Measurements from ENCODE around the gene NFASC.

Gene NFASC

GRCh38 chr1:204983136-204983535, 112.5 kb downstream of the NFASC start:
- DNase-seq (ENCODE audit: low read depth), result no peak

DNA sequence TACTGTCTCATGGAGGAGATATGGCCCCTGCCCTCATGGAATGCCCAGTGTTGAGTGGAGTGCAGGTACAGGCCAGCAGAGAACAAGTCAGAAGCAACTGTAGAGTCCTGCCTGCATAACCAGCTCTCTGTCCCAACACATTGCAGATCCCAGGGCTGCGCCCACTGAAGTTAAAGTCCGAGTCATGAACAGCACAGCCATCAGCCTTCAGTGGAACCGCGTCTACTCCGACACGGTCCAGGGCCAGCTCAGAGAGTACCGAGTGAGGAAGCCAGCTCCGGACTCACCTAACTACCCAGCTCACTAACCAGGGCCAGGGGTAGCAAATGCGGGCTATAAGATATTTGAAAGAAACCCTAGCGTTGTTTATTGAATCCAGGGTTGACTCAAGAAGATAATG, 113.2 kb downstream of the NFASC start:
- no peak for DNase-seq (ENCODE audit: low read depth)

DNA sequence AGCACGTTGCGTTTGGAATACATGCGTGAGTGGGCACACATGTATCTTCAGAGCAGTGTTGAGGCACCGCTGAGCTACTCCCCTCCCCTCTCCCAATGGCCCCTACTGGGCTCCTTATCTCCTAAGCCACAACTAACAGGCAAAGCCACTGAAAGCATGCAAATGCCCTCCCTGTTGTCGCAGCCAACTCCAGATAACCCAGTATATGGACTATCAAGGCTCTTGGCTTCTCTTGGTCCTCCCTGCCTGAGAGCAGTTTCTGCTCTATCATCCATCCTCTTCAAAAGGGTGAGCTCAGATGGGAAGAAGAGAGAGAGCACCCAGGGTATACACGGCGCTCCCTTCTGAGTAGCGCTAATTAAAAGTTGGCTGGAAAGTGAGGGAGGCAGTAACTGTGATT, 113.8 kb downstream of the NFASC start:
- DNase-seq (ENCODE audit: low read depth), result no peak

DNA sequence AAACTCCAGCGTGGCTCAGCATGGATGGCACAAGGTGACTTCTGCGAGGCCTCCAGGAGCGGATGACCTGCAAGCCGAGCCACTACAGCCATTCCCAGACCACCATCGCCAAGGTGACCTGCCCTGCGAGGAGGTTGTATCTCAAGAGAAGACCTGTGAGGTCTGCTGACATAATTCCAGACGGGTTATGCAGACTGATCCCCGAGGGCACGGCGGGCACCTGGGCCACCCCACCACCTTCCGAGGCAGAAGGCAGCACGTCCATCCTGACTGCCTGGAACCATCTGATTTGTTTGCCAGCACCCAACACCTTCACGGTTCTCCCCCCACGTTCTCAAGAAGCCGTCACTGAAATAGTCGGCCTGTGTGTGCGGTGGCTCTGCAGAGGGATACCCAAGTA, 115.5 kb downstream of the NFASC start:
- no peak for DNase-seq (ENCODE audit: low read depth)

- DNase-seq (ENCODE audit: low read depth), result no peak
Observed at GRCh38 chr1:204987689-204988088, 117.0 kb downstream of the NFASC start.

DNA sequence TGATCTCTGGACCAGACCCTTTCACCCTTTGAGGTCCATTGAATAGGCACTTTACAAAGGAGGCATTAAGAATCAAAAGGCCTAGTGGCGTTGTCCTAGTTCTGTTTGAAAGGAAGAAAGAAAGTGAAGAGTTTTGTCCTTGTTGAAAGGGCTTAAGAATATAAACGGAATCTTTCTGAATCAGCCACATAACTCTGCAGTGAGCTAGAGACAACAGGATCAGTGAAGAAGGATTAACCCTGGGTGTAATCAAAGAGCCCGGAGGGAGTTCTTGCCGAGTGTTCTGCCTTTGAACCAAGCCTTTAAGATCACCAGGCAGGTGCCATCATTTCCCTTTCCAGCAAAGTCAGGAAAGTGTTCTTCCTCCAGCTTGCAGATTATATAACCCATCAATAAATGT, 117.5 kb downstream of the NFASC start:
- no peak for DNase-seq (ENCODE audit: low read depth)

GRCh38 chr1:204989266-204990058, 118.8 kb downstream of the NFASC start:
- DNase-seq (ENCODE audit: low read depth), result peak; percentile 14

DNA sequence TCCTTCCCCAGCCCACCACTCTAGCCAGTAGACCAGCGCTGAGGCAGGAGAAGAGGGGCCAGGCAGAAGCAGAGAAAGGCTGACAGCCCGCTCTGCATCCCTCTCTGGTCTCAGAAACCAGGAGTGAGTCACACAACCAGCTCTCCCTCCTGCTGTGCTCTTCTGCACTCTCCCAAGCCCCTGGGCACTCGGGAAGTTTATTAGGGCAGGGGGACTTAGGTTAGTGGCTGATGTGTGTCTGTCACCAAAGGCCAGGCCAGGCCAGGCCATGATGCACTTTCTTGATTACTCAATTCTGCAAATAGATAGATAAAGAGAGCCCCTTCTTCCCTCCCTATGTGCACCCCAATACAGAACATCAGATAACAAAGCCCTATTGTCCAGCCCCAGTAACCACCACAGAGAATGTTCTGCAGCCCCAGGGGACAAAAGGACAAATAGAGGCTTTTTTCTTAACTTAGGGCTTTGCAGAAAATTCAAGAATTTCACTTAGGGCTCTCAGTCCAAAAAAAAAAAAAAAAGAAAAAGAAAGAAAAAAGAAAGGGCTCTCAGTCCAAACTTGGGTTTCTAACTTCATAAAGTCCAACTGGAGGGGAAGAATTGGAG, 119.5 kb downstream of the NFASC start:
- no peak for DNase-seq (ENCODE audit: low read depth)

- no peak for DNase-seq (ENCODE audit: low read depth)
Observed at GRCh38 chr1:204990721-204991341, 120.2 kb downstream of the NFASC start.

- DNase-seq (ENCODE audit: low read depth), result no peak
Observed at GRCh38 chr1:204991342-204991844, 120.7 kb downstream of the NFASC start.

GRCh38 chr1:204992201-204992997, 121.7 kb downstream of the NFASC start:
- no peak for DNase-seq (ENCODE audit: low read depth)

DNA sequence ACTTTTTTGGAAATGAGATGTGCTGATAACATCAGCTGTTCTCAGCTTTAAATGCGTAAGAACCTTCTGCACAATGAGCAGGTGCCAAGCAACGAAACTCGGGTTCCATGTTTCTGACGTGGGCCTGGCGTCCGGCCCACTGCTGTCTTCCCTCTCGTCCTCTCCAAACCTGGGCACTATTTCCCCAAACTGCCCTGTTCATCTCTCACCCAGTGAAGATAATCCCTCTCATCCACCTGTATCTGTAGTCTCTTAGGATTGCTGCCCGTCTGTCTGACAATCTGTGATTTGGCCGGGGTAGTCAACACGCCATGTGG, 122.3 kb downstream of the NFASC start:
- no peak for DNase-seq (ENCODE audit: low read depth)

DNA sequence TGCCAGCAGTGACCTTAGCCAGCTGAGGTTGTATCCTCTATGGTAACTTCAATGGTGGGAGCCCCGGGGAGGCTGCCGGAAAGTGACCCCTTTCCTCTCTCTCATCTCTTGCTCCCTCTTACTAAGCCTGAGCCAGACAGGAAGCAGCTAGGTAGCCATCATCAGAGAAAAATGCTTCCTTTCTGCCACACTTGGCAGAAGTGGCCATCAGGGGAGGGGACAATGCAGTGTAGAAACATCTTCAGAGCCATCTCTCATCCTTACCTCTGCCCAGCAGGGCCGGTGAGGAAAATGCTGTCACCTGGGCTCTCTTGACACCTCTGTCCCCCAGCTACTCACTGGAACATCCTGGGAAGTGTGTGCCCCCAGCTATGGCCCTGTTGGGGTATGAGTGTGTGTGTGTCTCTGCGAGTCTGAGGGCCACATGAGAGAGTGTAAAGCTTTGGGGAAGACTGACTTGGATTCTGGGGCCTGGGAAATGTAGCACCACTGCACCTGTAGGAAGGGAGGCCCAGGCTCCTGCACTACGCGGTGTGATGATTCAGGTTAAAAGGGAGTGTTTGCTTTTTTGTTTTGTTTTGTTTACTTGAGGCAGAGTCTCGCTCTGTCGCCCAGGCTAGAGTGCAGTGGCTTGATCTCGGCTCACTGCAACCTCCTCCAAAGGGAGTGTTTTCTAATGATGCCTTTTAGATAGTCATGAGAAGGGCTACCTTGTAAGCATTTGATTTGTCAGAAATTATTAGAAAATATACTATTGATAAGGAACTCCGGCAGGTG, 123.6 kb downstream of the NFASC start:
- no peak for DNase-seq (ENCODE audit: low read depth)

DNA sequence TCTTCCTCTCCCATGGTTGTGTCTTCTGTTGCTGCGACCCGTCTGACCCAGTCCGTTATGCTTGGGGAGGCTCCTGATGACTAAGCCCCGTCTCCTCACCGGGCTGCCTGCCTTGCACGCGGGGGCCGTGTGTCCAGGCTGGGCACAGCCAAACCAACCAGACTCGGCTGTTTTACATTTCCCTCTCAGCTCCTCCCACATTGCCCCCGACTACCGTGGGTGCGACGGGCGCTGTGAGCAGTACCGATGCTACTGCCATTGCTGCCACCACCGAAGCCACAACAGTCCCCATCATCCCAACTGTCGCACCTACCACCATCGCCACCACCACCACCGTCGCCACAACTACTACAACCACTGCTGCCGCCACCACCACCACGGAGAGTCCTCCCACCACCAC, 126.3 kb downstream of the NFASC start:
- no peak for DNase-seq (ENCODE audit: low read depth)

- DNase-seq (ENCODE audit: low read depth), result no peak
Observed at GRCh38 chr1:204997591-204998355, 127.1 kb downstream of the NFASC start.

DNA sequence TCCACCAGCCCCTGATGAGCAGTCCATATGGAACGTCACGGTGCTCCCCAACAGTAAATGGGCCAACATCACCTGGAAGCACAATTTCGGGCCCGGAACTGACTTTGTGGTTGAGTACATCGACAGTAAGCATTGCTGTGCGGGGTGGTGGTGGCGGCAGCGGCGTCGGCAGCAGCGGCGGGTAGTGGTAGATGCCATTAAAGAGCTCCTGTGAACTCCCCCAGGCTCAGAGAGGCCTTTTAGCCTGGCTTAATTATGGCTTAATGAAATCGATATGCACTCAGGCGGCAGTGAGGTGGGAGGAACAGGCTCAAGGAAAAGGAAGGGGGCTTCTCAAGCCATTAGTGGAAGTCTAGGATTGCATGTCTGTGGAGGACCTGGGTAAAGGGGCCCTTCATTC, 130.5 kb downstream of the NFASC start:
- DNase-seq (ENCODE audit: low read depth), result no peak

DNA sequence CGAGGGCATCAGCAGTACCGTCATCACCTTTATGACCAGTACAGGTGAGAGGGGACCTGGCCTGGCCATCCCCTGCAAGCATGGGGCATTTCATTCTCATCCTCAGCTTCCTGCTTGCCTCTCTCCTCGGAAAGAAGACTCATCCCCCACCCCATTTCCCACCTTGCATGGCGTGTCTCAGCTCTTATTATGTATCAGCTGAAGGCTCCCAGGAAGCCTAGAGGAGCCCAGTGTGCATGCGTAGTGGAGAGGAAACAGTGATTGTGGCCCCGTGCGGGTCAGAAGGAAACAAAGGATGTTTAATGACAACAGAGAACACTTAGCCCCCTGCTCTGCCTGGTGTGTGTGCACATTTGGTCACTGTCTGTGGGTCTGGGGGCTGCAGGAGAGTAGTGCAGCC, 132.0 kb downstream of the NFASC start:
- no peak for DNase-seq (ENCODE audit: low read depth)

GRCh38 chr1:205003358-205004131, 132.9 kb downstream of the NFASC start:
- no peak for DNase-seq (ENCODE audit: low read depth)

- no peak for DNase-seq (ENCODE audit: low read depth)
Observed at GRCh38 chr1:205004351-205004750, 133.7 kb downstream of the NFASC start.

- DNase-seq (ENCODE audit: low read depth), result no peak
Observed at GRCh38 chr1:205008896-205009295, 138.2 kb downstream of the NFASC start.

Measured in T follicular helper cell (primary cell).